PC-9 (cell line): ENCODE results near the gene VENTX. TPM values are rescaled to one million over a fixed set of nuclear protein-coding genes. Genes with fewer than 3 reads are reported as not detected.

Experiments used
- BruUV-seq: library from RNA; stranded (reverse); fragments of 400-500 nt; replicated peaks from 2 replicates; lab custom pipeline; 2021; lab: Mats Ljungman, UMichigan
- CTCF ChIA-PET: fragments of 300-600 bp; sonication (Branson Sonifier 250); formaldehyde crosslinking; loops from one replicate; lab custom pipeline; 2022; ENCODE audit warnings: antibody characterized with exemption; lab: Charles Lee
- POLR2A ChIA-PET: fragments of 300-600 bp; sonication (Branson Sonifier 250); formaldehyde crosslinking; loops from one replicate; lab custom pipeline; 2022; ENCODE audit warnings: antibody characterized with exemption; ENCODE audit not compliant: unreplicated experiment; lab: Charles Lee
- DNase-seq, 2 experiments: peaks; one replicate each; pipeline versions ENCODE4 v3.0.0 to v3.0.0-alpha.2; 2015 to 2022; ENCODE audit warnings: mixed read lengths in 1 of 2
- H2AFZ ChIP-seq: fragments of 200-600 bp; sonication (generic); 2 replicates; pipeline ENCODE4 v1.8.1; 2017; ENCODE audit warnings: antibody characterized with exemption
- H3F3A ChIP-seq: fragments of 200-600 bp; sonication (generic); 2 replicates; pipeline ENCODE4 v1.8.1; 2017; ENCODE audit warnings: antibody characterized with exemption, mild to moderate bottlenecking, low read depth; ENCODE audit not compliant: insufficient read depth
- H3K27ac ChIP-seq: fragments of 200-600 bp; sonication (generic); 2 replicates; pipeline ENCODE4 v1.6.1; 2016; ENCODE audit warnings: mixed run types
- H3K27me3 ChIP-seq: fragments of 200-600 bp; sonication (generic); 2 replicates; pipeline ENCODE4 v1.6.1; 2016; ENCODE audit warnings: low read depth, mixed run types; ENCODE audit not compliant: insufficient read depth
- H3K36me3 ChIP-seq: fragments of 200-600 bp; sonication (generic); 2 replicates; pipeline ENCODE4 v1.6.1; 2016; ENCODE audit warnings: low read depth, mixed run types
- H3K4me1 ChIP-seq: fragments of 200-600 bp; sonication (generic); replicated peaks from 2 replicates; pipeline ENCODE4 v1.6.1; 2016; ENCODE audit warnings: mixed run types; ENCODE audit not compliant: insufficient read depth
- H3K4me2 ChIP-seq: fragments of 200-600 bp; sonication (generic); 2 replicates; pipeline ENCODE4 v1.6.1; 2017; ENCODE audit warnings: mixed run types
- H3K4me3 ChIP-seq: fragments of 200-600 bp; sonication (generic); 2 replicates; pipeline ENCODE4 v1.6.1; 2016; ENCODE audit warnings: mixed run types
- H3K79me2 ChIP-seq: fragments of 200-600 bp; sonication (generic); 2 replicates; pipeline ENCODE4 v1.6.1; 2017; ENCODE audit warnings: low read depth, mixed run types
- H3K9me2 ChIP-seq: fragments of 200-600 bp; sonication (generic); 2 replicates; pipeline ENCODE4 v1.8.1; 2017; ENCODE audit warnings: mild to moderate bottlenecking; ENCODE audit not compliant: insufficient read depth
- H3K9me3 ChIP-seq: fragments of 200-600 bp; sonication (generic); 2 replicates; pipeline ENCODE4 v1.8.1; 2016; ENCODE audit warnings: low read depth; ENCODE audit not compliant: insufficient read depth
- H4K20me1 ChIP-seq: fragments of 200-600 bp; sonication (generic); 2 replicates; pipeline ENCODE4 v1.8.1; 2017; ENCODE audit not compliant: insufficient read depth
- EZH2 ChIP-seq: fragments of 200-600 bp; sonication (generic); IDR thresholded peaks from 2 replicates; pipeline ENCODE4 v1.8.0; 2017; ENCODE audit warnings: antibody characterized with exemption, low read depth
- intact Hi-C: fragments of 100-400 bp; cut with micrococcal nuclease; formaldehyde crosslinking; loops from one replicate; pipeline ENCODE4 v1.10.0; 2022; ENCODE audit not compliant: unreplicated experiment
- total RNA-seq: library from RNA; stranded (reverse); gene quantifications from 2 replicates; pipeline ENCODE4 v1.2.3, GENCODE V29; 2021
- TF ChIP-seq, protein P1 (sequence below): fragments of 200-600 bp; sonication (generic); conservative IDR thresholded peaks from 2 replicates; pipeline ENCODE4 v1.6.1; 2017; ENCODE audit warnings: mixed run types, antibody characterized with exemption, mild to moderate bottlenecking, moderate library complexity

Gene VENTX
- total RNA-seq, 1 experiment from 2014 or later = not detected

- intact Hi-C loops = loop anchor here (1.0 to 10.0 kb wide), 2 partner anchors 14 to 55 kb away; no protein-coding TSS in a partner anchor
- TF ChIP-seq EZH2 = no peak
- TF ChIP-seq, protein P1, sequence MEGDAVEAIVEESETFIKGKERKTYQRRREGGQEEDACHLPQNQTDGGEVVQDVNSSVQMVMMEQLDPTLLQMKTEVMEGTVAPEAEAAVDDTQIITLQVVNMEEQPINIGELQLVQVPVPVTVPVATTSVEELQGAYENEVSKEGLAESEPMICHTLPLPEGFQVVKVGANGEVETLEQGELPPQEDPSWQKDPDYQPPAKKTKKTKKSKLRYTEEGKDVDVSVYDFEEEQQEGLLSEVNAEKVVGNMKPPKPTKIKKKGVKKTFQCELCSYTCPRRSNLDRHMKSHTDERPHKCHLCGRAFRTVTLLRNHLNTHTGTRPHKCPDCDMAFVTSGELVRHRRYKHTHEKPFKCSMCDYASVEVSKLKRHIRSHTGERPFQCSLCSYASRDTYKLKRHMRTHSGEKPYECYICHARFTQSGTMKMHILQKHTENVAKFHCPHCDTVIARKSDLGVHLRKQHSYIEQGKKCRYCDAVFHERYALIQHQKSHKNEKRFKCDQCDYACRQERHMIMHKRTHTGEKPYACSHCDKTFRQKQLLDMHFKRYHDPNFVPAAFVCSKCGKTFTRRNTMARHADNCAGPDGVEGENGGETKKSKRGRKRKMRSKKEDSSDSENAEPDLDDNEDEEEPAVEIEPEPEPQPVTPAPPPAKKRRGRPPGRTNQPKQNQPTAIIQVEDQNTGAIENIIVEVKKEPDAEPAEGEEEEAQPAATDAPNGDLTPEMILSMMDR = no peak
- H3K27ac ChIP-seq = peak overlapping the region; percentile 89
Measured at GRCh38 chr10:133279326-133280226, 41.9 kb downstream of the VENTX start.

DNA sequence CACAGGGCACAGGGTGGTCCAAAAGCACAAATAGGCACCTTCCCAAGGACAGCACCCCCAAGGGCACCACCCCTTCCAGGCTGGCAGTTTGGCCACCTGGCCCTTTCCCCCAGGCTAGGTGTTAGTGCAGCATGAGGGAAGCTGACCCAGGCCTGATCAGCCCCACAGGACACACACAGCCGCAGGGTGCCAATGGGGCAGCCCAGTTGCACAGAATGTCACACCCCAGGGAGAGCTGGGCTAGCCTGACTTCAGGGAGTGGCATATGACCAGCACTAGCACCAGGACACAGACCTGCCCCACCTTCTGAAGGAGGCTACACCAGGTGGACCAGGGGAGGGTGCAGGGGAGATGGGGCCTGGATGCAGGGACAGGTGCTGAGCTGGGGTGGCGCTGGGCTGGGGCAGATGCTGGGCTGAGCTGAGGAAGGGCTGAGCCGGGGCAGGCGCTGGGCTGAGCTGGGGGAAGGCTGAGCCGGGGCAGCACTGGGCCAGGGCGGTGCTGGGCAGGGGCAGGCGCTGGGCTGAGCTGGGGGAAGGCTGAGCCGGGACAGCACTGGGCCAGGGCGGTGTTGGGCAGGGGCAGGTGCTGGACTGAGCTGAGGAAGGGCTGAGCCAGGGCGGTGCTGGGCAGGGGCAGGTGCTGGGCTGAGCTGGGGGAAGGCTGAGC is 42.9 kb downstream of the VENTX start:
- Histone ChIP-seq H3K9me2 (no peaks in the 10 kb centered on the region), H3F3A (peaks cover 33% of the 10 kb centered on the region), H3K9me3 (no peaks in the 10 kb centered on the region), H3K4me2 (peak overlapping the region; percentile 89), H3K4me1 (peaks cover 38% of the 10 kb centered on the region), H3K27ac (peak overlapping the region; percentile 89), H2AFZ (no peak overlapping the region), H4K20me1 (no peaks in the 10 kb centered on the region), H3K4me3 (no peak overlapping the region), H3K36me3 (no peaks in the 10 kb centered on the region), H3K79me2 (0 out of 2 replicates have a peak, but pooled peaks cover 2% of the 10 kb centered on the region), H3K27me3 (no peaks in the 10 kb centered on the region)
- DNase-seq = no peak
- TF ChIP-seq EZH2 = no peak
- TF ChIP-seq, protein P1 = no peak
- CTCF ChIA-PET = no interaction called here
- POLR2A ChIA-PET = no interaction called here
- no TSS peak for BruUV-seq
- intact Hi-C loops = loop anchor here (10.0 kb wide), 1 partner anchor 56 kb away; no protein-coding TSS in a partner anchor

More at GRCh38 chr10:133279326-133280226, 41.9 kb downstream of the VENTX start:
- H3F3A ChIP-seq = peaks cover 33% of the 10 kb centered on the region
- H3K9me3 ChIP-seq = no peaks in the 10 kb centered on the region
- ChIA-PET CTCF (no interaction called here), POLR2A (interaction anchor here (0.7 kb wide), 1 partner anchor 128 kb away, joined by 3 read pairs; no protein-coding TSS in a partner anchor)
- H3K4me2 ChIP-seq = peak overlapping the region; percentile 89
- peaks cover 48% of the 10 kb centered on the region for H3K4me1 ChIP-seq
- H3K4me3 ChIP-seq = peak overlapping the region; percentile 28; the same call in 1 of the 2 replicates
- no peaks in the 10 kb centered on the region for H3K36me3 ChIP-seq
- no TSS peak for BruUV-seq
- H3K27me3 ChIP-seq = no peaks in the 10 kb centered on the region
- no peaks in the 10 kb centered on the region for H3K9me2 ChIP-seq
- no peak overlapping the region for H2AFZ ChIP-seq
- H3K79me2 ChIP-seq = 0 out of 2 replicates have a peak, but pooled peaks cover 5% of the 10 kb centered on the region
- no peak for DNase-seq
- no peaks in the 10 kb centered on the region for H4K20me1 ChIP-seq

GRCh38 chr10:133281084-133281483 is 43.4 kb downstream of the VENTX start:
- Histone ChIP-seq H3K4me1 (peaks cover 38% of the 10 kb centered on the region), H3K36me3 (no peaks in the 10 kb centered on the region), H3K79me2 (no peaks in the 10 kb centered on the region), H2AFZ (no peak overlapping the region), H3K9me2 (no peaks in the 10 kb centered on the region), H3K4me2 (no peak overlapping the region), H3K27me3 (no peaks in the 10 kb centered on the region), H4K20me1 (no peaks in the 10 kb centered on the region), H3F3A (peaks cover 33% of the 10 kb centered on the region), H3K9me3 (no peaks in the 10 kb centered on the region), H3K27ac (no peak overlapping the region), H3K4me3 (no peak overlapping the region)
- no peak for DNase-seq
- CTCF ChIA-PET = no interaction called here
- POLR2A ChIA-PET = no interaction called here
- no TSS peak for BruUV-seq
- TF ChIP-seq, protein P1 = no peak
- TF ChIP-seq EZH2 = no peak
- intact Hi-C loops = loop anchor here (10.0 kb wide), 1 partner anchor 56 kb away; no protein-coding TSS in a partner anchor
